Measurements from ENCODE around the gene POU2F1.

- TF ChIP-seq POLR2A (IDR thresholded peaks at IDR 0.05) (no peak), CTCF (IDR thresholded peaks at IDR 0.05) (no peak)
These were observed 68.4 kb downstream of the POU2F1 start for GRCh38 chr1:167289075-167289442.

Measured in adrenal gland (tissue), 5 donors.